Smooth muscle cell (in vitro differentiated cells): Measurements from ENCODE around the gene SORCS2. TPM values are rescaled to one million over a fixed set of nuclear protein-coding genes. Genes with fewer than 3 reads are reported as not detected.
"Not testable (repeated sequence)": the region's sequence is repeated elsewhere in the genome, so short reads cannot be mapped to it uniquely, and the experiment has no call there.

Source experiments
- DNase-seq: peaks from one replicate; lab custom pipeline; 2025; ENCODE audit not compliant: unreplicated experiment; lab: John Stamatoyannopoulos, UW
- H2AFZ ChIP-seq: fragments of 200-600 bp; sonication (generic); 2 replicates; pipeline ENCODE4 v1.6.0; 2016; ENCODE audit warnings: antibody characterized with exemption, low read depth, mild to moderate bottlenecking
- H3F3A ChIP-seq: fragments of 200-600 bp; sonication (generic); 2 replicates; pipeline ENCODE4 v1.6.0; 2017; ENCODE audit warnings: antibody characterized with exemption, low read depth
- H3K27ac ChIP-seq: fragments of 200-600 bp; sonication (generic); 2 replicates; pipeline ENCODE4 v1.5.1; 2016; ENCODE audit warnings: low read depth, mild to moderate bottlenecking
- H3K27me3 ChIP-seq: fragments of 200-600 bp; sonication (generic); 2 replicates; pipeline ENCODE4 v1.6.1; 2016; ENCODE audit warnings: low read depth, mild to moderate bottlenecking
- H3K36me3 ChIP-seq: fragments of 200-600 bp; sonication (generic); 2 replicates; pipeline ENCODE4 v1.5.1; 2016; ENCODE audit warnings: low read depth
- H3K4me1 ChIP-seq: fragments of 200-600 bp; sonication (generic); 2 replicates; pipeline ENCODE4 v1.5.1; 2016; ENCODE audit warnings: low read depth
- H3K4me2 ChIP-seq: fragments of 200-600 bp; sonication (generic); 2 replicates; pipeline ENCODE4 v1.6.0; 2016; ENCODE audit warnings: mild to moderate bottlenecking
- H3K4me3 ChIP-seq: fragments of 200-600 bp; sonication (generic); 2 replicates; pipeline ENCODE4 v1.5.1; 2016; ENCODE audit warnings: mild to moderate bottlenecking
- H3K79me2 ChIP-seq: fragments of 200-600 bp; sonication (generic); 2 replicates; pipeline ENCODE4 v1.6.0; 2016; ENCODE audit warnings: low read depth, mild to moderate bottlenecking
- H3K9ac ChIP-seq: fragments of 200-600 bp; sonication (generic); 2 replicates; pipeline ENCODE4 v1.6.0; 2016; ENCODE audit warnings: low read depth
- H3K9me3 ChIP-seq: fragments of 200-600 bp; sonication (generic); replicated peaks from 2 replicates; pipeline ENCODE4 v1.5.1; 2016; ENCODE audit warnings: low read depth
- H4K20me1 ChIP-seq: fragments of 200-600 bp; sonication (generic); 2 replicates; pipeline ENCODE4 v1.6.0; 2016; ENCODE audit warnings: low read depth
- CTCF ChIP-seq: fragments of 200-600 bp; sonication (generic); IDR thresholded peaks from 2 replicates; pipeline ENCODE4 v1.5.1; 2017; ENCODE audit warnings: borderline replicate concordance, mild to moderate bottlenecking, antibody characterized with exemption; ENCODE audit not compliant: insufficient read depth, poor library complexity, severe bottlenecking
- WGBS: methylation state at CpG from one replicate; pipeline ENCODE4 v1.1.7; 2016; ENCODE audit warnings: low lambda C conversion rate; 5-methylcytosine and 5-hydroxymethylcytosine counted together
- polyA plus RNA-seq: library from polyadenylated mRNA; unstranded; fragments of >200 nt; fragmentation: Nextera tagmentation; extraction: Ambion mirVana; gene quantifications from 2 replicates; pipeline ENCODE4 v1.2.1, GENCODE V29; 2016
- total RNA-seq: library from RNA; depleted of rRNA; stranded (reverse); fragments of >200 nt; gene quantifications from 2 replicates; pipeline ENCODE4 v1.2.3, GENCODE V29; 2014

Gene SORCS2
- total and polyA plus RNA-seq, 2 experiments from 2014 or later = 5.2 to 9.3 TPM

- TF ChIP-seq CTCF = no peak
- no peaks in the 10 kb centered on the region for H3K4me1 ChIP-seq
- no peaks in the 10 kb centered on the region for H3F3A ChIP-seq
- H3K9me3 ChIP-seq = no peaks in the 10 kb centered on the region
- H3K4me2 ChIP-seq = no peak overlapping the region
- no peaks in the 10 kb centered on the region for H3K27me3 ChIP-seq
- no peak overlapping the region for H3K4me3 ChIP-seq
- no peaks in the 10 kb centered on the region for H4K20me1 ChIP-seq
- DNase-seq = no peak
- WGBS = 87% methylated on average over 10 of the region's 10 CpGs
- H3K9ac ChIP-seq = no peak overlapping the region
- H3K79me2 ChIP-seq = no peaks in the 10 kb centered on the region
- H3K36me3 ChIP-seq = no peaks in the 10 kb centered on the region
- no peak overlapping the region for H2AFZ ChIP-seq
- no peak overlapping the region for H3K27ac ChIP-seq
Observed at GRCh38 chr4:7160951-7161440, 31.3 kb upstream of the SORCS2 start.

- no peak for DNase-seq
- H3K79me2 ChIP-seq = no peaks in the 10 kb centered on the region
- H3F3A ChIP-seq = no peaks in the 10 kb centered on the region
- H4K20me1 ChIP-seq = no peaks in the 10 kb centered on the region
- H2AFZ ChIP-seq = no peak overlapping the region
- H3K27ac ChIP-seq = no peak overlapping the region
- no peak overlapping the region for H3K4me2 ChIP-seq
- H3K4me3 ChIP-seq = no peak overlapping the region
- H3K36me3 ChIP-seq = no peaks in the 10 kb centered on the region
- H3K9me3 ChIP-seq = no peaks in the 10 kb centered on the region
- no peak overlapping the region for H3K9ac ChIP-seq
- WGBS = 85% methylated on average over 6 of the region's 6 CpGs
- no peak for TF ChIP-seq CTCF
- no peaks in the 10 kb centered on the region for H3K4me1 ChIP-seq
- H3K27me3 ChIP-seq = no peaks in the 10 kb centered on the region
Observed at GRCh38 chr4:7161721-7162214, 30.6 kb upstream of the SORCS2 start.

DNA sequence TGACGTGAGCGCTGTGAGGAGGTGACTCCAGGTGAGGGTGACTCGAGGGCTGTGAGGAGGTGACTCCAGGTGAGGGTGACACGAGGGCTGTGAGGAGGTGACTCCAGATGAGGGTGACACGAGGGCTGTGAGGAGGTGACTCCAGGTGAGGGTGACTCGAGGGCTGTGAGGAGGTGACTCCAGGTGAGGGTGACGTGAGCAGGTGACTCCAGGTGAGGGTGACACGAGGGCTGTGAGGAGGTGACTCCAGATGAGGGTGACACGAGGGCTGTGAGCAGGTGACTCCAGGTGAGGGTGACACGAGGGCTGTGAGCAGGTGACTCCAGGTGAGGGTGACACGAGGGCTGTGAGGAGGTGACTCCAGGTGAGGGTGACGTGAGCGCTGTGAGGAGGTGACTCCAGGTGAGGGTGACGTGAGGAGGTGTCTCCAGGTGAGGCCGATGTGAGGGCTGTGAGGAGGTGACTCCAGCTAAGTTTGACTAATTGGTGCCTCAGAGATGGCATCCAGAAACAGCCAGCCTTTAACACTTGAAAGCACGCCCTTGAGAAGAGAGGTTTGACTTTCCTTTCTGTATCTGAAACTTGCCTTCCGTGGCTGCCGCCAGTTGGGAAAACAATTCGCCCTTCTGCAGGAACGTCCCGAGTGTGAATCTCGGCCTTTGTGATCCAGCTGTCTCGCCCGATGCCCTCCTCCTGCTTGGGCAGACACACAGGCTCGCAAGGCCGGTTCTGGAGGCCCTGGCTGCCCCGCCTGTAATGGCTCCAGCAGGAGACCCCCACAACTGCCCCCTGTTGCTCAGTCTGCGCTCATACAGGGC is 27.1 kb upstream of the SORCS2 start:
- not testable (repeated sequence) for H4K20me1 ChIP-seq, H3K79me2 ChIP-seq, H3F3A ChIP-seq, H3K27me3 ChIP-seq, H3K9ac ChIP-seq, H2AFZ ChIP-seq, H3K4me3 ChIP-seq, H3K9me3 ChIP-seq, H3K4me2 ChIP-seq, H3K36me3 ChIP-seq, H3K27ac ChIP-seq, H3K4me1 ChIP-seq, DNase-seq
- 96% methylated on average over 22 of the region's 28 CpGs for WGBS

DNA sequence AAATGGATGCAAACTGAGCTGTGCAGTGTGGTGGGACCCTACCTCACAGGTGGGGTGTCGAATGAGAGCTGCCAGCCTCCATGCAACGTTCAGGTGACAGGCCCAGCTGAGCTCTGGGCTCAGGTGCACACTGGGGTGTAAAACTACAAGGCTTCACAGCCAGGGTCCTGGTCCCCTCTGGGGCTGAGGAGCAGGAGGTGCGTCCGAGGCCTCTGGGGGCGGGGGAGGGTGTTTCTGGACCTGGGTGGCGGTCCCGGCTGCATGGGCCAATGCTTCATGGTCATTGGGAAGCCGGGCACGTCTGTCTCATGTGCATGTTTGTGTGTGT is 26.5 kb upstream of the SORCS2 start:
- H3K4me2 ChIP-seq = no peak overlapping the region
- no peaks in the 10 kb centered on the region for H3K27me3 ChIP-seq
- no peak overlapping the region for H3K9ac ChIP-seq
- H2AFZ ChIP-seq = no peak overlapping the region
- no peaks in the 10 kb centered on the region for H4K20me1 ChIP-seq
- 94% methylated on average over 9 of the region's 9 CpGs for WGBS
- no peaks in the 10 kb centered on the region for H3K79me2 ChIP-seq
- no peaks in the 10 kb centered on the region for H3K9me3 ChIP-seq
- TF ChIP-seq CTCF = no peak
- no peaks in the 10 kb centered on the region for H3K36me3 ChIP-seq
- H3F3A ChIP-seq = no peaks in the 10 kb centered on the region
- H3K4me3 ChIP-seq = no peak overlapping the region
- H3K4me1 ChIP-seq = no peaks in the 10 kb centered on the region
- H3K27ac ChIP-seq = no peak overlapping the region
- no peak for DNase-seq
